HG02938 (cell line): Measurements from ENCODE around the gene BBS1.
"Not testable (repeated sequence)": the region's sequence is repeated elsewhere in the genome, so short reads cannot be mapped to it uniquely, and the experiment has no call there.

Source experiments
- ATAC-seq: cut with Tn5 transposase; IDR thresholded peaks from one replicate; pipeline ENCODE4 v1.9.1; 2021; ENCODE audit warnings: mild to moderate bottlenecking, moderate library complexity; ENCODE audit not compliant: unreplicated experiment

Gene BBS1

DNA sequence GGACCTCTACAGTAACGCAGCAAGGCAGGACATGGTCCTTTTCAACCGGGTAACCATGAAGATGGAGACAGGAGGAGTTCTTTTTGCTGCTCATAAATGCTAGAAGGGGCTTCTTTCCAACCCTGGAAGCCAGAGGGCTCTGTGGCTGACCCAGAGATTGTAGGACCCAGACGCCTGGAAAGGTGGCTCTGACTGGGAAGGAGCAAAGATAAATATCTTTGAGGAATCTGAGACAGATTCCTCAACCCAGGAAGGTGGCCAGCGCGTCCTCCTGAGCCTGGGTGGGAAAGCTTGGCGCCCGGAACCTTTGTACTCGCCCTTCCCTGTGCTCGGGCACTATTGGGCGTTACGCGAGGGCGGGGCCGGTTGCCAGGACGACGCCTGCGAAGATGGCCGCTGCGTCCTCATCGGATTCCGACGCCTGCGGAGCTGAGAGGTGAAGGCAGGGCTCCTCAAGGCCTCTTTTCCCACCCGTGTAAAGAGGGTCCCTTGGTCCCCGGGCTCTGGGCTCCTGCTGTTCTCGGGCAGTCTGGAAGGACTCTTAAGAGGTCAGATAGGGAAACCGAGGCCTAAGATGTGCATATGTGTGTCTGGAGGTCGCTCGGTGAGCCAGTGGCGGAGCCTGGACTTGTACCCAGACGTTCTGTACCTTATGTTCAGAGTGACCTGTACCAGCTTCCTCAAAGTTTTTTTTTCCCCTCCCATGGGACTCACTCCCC lies at the start of gene BBS1:
Gene BBS1 (plus strand): TSS at position 365 of the 719 bp plus-strand sequence. CDS start 25 bp downstream, at position 390.
- ATAC-seq: peak; percentile 78

DNA sequence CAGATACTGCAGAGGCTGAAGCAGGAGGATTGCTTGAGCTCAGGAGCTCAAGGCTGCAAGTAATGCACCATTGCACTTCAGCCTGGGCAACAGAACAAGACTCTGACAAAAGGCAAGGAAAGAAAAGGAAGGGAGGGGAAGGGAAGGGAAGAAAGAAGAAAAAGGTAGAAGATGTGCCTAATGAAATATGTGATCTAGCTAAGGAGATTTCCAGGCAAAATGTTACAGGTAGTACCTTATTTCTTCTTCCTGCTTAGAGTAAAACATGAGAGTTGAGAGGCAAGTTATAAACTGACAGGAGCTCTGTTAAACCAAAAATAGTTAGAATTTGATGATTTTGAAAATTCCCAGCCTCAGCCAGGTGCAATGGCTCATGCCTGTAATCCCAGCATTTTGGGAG lies 48.4 kb upstream of the BBS1 start:
- ATAC-seq: no peak

DNA sequence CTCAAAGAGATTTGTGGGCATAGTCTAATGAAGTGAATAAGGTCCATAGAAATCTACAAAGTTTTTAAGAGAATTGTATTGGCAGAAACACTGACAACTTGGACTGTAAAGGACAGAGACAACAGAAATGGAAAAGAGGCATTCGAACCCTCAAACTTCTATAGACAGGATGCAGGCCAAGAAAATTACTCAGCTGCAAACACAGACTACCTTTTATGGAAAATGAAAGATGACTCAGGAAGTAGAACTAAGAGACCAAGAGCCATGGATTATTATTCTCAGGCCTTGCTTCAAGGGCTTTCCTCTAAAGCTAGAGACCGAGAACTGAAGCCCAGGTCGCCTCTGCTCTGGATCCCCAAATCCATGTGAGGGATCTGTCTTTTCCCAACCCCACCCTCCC lies 47.5 kb upstream of the BBS1 start:
- no peak for ATAC-seq

DNA sequence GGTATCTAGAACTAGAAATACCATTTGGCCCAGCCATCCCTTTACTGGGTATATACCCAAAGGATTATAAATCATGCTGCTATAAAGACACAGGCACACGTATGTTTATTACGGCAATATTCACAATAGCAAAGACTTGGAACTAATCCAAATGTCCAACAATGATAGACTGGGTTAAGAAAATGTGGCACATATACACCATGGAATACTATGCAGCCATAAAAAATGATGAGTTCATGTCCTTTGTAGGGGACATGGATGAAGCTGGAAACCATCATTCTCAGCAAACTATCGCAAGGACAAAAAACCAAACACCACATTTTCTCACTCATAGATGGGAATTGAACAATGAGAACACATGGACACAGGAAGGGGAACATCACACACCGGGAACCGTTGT lies 46.3 kb upstream of the BBS1 start:
- not testable (repeated sequence) for ATAC-seq

DNA sequence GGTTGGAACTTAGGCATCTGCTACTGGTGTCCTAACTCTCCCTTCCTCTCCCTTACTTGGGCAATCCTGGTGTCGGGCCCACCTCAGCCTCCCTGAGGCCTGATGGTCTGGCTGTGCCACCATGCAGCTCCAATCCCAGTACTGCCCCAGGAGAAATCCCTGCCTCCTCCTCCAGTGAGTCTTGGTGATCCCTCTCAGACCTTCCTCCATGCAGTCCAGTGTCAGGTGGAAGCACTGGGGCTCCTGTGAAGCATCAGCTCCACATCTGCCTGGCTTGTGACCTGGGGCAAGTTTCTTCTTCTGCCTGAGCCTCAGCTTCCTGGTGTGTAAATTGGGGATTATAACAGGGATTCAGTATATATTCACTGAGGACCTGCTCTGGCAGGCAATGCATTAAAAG lies 45.5 kb upstream of the BBS1 start:
- no peak for ATAC-seq

DNA sequence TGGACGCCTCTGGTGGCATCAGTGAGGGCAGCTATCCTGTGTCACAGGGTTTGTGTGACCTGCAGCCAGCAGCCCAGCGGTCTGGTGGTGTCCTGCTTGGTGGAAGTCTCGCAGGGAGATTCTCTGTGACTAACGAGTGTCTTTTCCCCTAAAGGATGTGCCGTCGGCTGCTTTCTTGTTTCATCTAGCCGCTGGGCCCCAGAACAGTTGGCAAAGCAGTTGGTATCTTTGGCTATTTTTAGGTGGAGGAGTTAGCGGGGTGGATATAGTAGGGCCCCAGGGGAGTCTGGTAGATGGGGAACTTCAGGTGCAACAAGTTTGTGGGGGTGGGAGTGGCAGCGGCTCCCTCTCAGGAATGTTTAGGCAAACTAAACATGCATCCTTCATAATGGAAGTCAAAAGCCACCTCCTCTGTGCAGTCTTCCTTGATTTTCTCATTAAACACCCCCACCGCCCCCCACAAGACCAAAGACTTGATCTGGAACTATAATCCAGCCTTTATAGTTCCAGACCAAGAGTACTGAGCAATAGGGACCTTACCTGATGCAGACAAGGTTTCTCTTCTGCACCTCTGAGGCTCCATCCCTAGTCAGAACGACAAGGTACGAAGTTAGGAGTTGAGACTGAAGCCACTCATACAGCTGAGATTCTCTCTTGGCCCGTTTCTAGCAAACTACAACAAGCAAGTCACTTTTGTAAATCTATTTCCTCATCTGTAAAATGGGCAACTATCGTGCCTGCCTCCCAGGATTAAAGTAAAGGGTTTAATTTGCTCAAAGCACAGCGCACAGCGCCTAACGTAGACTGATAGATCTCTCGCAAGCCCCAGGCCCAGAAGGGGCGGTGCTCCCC lies 44.8 kb upstream of the BBS1 start:
- no peak for ATAC-seq

DNA sequence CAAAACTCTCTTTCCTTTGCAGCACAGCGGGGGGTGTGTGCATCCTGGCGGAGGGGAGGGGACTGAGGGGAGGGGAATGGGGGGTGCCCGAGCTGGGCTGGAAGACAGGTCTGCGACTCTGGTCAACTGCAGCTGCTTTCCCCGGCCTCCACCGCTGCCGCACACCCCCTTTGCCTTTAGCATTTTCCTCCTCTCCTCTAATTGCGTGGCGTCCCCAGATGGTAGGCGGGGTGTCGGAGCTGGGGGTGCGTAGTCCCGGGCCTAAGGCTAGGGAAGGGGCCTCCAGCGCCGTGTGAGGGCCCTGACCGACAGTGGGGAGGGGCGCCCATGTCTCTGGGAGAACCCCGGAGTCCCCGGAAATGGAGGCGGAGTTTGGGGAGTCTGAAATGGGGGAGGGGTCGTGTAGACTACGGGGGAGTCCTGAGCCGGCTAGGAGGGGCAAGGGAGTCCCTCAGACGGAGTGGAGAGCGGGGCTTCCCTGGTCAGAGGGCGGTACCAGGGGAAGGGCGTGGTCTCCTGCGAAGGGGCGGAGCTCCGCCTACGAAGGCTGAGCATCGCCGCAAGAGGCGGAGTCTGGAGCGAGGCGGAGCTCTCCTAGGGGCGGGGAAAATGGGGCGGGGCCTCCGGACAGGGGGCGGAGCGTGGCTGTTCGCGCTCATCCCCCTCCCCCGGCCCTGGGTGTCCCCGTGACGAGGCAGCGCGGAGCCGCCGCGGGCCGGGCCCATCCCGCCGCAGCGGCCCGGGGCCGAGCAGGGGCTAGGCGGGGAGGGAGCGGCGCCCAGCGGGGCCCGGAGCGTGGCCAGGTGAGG lies 44.0 kb upstream of the BBS1 start, which contains the start of gene PELI3:
Gene PELI3 (plus strand): TSS at position 681 of the 809 bp plus-strand sequence. CDS start 1,224 bp downstream, outside the sequence.
- peak; percentile 74 for ATAC-seq

DNA sequence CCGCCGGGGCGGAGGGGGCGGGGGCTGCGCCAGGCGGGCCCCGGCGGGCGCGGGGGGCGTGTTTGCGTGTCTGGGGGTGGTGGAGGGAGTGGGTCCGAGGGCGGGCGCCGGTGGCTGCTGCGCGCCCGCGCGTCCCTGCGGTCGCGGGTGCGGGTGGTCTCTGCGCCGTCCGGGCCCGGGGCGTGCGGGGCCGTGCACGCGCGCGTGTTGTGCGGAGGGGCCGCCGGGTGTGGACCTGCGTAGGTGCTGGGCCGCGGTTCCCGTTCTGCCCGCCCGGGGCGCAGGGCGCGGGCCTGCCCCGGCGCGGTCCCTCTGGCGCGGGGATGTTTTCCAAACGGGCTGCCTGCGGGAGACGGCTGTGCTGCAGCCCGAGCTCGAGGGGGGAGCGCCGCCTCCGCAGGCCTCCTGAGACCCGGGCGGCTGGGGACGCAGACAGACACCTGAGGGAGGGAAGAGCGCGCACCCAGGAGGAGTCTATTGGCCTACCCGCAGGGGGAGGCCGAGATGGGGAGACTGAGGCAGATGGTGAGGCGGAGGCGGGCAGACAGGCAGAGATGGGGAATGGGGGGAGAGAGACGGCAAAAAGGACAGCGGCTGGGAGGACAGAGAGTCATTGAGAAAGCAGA lies 43.3 kb upstream of the BBS1 start:
- peak; percentile 17 for ATAC-seq

DNA sequence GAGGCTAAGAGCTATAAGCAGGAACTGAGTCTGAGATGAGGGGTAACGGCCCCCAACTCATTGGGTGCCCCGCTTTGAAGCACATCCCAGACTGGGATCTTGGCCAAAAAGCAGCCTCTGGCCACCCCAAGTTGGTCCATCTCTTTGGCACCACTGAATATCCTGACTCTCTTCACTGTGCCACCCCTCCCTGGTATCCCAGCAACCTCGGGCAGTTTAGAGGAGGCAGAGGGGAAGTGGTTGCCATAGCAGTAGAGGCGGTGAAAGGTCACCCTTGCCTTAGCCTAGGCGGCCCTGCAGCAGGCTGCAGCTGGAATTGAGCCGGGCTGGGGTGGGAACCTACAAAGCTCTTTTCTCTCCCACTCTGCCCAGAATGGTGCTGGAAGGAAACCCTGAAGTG lies 42.7 kb upstream of the BBS1 start:
- no peak for ATAC-seq

DNA sequence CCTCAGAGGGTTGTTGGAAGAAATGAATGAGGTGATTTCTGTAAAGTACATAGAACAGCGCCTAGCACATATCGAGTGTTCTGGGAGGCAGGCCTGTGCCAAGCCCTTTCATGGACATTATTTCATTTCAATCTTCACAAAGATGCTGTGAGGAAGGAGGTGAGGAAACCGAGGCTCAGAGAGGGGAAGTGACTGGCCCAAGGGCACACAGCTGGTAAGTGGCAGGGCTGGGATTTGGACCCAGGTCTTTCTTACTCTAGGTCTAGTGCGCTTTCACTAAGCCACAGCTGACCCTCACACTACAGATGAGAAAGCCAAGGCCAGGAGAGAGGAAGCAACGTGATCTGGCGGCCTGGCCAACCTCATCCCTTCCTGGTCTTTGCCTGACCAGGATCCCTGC lies 41.7 kb upstream of the BBS1 start:
- no peak for ATAC-seq

DNA sequence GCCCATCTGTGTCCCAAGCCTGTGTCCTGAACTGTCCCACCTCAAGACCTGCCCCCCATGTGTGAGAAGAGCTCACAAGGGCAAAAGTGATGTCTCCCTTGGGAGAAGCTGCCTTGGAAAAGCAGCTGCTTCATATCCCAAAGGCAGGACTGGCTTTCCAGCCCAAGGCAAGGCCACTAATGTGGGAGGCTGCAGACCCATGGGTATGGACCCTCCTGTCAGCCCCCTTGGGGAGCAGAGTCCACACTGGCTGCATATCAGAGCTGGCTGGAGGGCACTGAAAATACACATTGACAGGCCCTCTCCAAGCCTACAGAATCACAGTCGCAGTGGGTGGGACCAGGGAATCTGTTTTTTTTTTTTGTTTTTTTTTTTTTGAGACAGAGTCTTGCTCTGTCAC lies 41.0 kb upstream of the BBS1 start:
- ATAC-seq: no peak

DNA sequence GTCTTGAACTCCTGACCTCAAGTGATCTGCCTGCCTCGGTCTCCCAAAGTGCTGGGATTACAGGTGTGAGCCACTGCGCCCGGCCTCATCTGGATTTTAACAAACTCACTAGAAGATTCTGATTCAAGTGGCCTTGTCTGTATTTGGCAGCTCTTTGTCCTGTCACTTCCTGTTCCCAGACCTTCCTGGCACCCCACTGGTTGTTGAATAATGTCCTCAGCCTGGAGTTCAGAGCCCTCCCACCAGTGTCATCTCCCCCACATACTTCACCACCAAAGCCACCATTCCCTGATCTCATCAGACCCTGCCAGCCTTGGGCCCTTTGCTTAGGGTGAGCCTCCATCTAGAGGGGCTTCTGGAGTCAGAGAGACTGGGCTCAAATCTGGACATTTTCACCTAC lies 40.4 kb upstream of the BBS1 start:
- ATAC-seq: no peak

DNA sequence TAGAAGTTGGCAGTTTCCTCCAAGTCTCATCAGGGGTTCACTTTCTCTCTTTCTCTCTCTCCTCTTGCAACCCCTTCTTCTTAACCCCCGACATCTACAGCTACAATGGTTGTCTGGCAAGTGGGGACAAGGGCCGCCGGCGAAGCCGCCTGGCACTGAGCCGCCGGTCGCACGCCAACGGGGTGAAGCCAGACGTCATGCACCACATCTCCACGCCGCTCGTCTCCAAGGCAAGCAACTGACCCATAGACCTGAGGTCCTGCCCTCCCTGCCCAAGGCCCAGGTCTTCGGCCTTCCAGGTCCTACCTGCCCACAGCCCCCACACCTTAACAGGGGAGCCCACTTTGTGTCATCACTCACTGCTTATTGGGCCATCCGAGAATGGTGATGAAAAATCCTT lies 39.3 kb upstream of the BBS1 start:
- ATAC-seq: no peak

DNA sequence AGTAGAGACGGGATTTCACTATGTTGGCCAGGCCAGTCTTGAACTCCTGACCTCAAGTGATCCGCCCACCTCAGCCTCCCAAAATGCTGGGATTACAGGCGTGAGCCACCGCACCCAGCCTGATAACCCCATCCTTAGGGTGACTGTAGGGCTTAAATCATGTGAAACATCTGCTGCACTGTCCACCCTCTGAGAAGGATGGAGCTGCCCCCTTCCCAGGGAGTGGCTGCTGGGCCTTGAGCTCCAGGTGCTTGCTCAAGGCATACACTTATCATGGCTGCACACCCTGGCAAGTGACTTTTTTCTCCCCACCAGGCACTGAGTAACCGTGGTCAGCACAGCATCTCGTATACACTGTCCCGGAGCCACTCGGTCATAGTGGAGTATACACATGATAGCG lies 38.4 kb upstream of the BBS1 start:
- no peak for ATAC-seq

DNA sequence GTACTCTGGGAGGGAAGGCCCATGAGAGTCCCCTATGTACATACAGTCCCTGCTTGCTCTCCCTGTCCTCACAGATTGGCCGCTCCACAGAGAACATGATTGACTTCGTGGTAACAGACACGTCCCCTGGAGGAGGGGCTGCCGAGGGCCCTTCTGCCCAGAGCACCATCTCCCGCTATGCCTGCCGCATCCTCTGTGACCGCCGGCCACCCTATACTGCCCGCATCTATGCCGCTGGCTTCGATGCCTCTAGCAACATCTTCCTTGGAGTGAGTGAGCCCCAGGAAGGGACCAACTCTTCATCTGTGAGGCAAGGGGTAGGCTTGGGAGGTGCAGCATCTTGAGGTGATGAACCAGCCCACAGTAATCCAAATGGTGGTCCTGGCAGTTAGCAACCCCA lies 37.3 kb upstream of the BBS1 start:
- ATAC-seq: no peak

DNA sequence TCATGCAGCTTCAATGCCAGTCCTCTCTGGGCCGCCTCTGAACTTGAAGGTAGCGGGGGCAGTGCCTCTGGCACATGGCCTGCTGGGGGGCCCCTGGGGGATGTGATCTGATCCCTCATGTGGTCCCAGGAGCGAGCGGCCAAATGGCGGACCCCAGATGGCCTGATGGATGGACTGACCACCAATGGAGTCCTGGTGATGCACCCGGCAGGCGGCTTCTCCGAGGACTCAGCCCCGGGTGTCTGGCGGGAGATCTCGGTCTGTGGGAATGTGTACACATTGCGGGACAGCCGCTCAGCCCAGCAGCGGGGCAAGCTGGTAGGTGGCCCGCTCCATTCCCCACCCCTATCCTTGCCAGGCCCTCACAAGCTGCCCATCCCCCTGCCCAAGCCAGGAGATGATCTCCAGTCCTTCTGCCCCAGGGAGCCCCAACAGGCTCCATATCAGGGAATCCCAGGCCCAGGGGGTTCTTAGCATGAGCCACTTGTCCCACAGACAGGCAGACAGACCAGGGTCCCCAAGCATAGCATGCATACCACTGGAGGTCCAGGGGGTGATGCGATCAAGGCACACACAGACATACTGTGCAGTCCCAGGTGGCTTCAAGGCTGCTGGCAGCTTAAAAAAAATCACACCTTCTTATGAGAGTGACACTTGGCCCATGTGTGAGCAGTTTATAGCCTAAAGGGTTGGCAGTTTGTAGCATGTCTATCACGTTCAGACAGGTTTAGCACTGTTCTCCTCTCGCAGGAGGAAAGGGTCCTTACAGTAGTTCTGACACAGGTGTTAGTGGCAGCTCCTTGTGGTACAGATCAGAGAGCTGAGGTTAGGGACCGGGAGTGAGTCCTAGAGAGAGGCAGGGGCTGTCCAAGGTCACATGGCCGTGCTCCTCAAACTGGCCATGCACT lies 36.6 kb upstream of the BBS1 start:
- ATAC-seq: no peak

DNA sequence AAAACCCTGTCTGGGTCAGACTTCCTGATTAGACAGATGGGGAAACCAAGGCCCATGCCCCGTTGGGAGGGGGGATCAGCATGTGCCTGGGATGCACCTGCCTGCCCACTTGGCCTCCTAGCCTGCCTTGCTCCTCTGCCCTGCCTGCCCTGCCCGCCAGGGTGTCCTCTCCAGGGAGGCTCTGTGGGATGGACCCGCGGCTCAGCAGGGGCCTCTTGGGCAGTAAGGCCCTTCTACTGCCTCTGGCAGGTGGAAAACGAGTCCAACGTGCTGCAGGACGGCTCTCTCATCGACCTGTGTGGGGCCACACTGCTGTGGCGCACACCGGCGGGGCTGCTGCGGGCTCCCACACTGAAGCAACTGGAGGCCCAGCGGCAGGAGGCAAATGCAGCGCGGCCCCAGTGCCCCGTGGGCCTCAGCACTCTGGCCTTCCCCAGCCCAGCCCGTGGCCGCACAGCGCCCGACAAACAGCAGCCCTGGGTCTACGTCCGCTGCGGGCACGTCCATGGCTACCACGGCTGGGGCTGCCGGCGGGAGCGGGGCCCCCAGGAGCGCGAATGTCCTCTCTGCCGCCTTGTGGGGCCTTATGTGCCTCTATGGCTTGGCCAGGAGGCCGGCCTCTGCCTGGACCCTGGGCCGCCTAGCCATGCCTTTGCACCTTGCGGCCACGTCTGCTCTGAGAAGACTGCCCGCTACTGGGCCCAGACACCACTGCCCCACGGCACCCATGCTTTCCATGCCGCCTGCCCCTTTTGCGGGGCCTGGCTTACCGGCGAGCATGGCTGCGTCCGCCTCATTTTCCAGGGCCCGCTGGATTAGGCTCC lies 34.9 kb upstream of the BBS1 start:
- ATAC-seq: no peak

DNA sequence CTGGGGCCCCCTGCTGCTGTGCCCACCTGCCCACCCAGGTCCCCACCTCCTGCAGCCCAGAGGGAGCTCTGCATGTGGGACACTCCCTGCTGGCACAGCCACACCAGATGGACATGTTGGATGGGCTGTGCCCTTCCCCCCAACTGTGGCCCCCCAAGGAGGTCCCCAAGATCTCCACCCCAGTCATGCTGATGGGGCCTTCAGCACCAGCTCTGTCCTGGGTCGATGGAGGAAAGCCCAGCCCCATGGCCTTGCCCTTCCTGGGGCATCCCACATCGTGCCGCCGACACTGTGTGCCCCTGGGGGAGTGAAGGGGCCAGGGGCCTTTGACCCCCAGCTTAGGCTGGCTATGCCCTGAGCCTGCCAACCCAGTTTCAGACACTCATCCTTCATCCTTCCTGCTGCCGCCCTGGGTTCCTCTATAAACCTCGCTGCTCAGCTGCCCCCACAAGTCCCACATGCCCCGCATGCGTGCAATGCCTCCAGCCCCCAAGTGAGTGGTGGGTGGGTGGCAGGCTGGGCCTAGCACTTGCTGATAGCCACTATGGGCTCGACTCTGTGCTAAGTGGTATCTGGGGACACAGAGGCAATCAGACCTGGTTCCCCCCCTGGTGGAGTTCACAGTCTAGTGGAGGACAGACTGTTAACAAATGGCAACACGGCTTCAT lies 34.1 kb upstream of the BBS1 start:
- ATAC-seq: no peak
